HepG2 (cell line): ENCODE results near the gene PPP1R15A. TPM values are rescaled to one million over a fixed set of nuclear protein-coding genes. Genes with fewer than 3 reads are reported as not detected.

ENCODE experiments used
- ATF1 ChIP-seq: IDR thresholded peaks from 2 replicates; pipeline ENCODE4 v1.6.1; 2016; ENCODE audit warnings: mild to moderate bottlenecking, control low read depth
- CREB3 ChIP-seq: sonication (generic); formaldehyde crosslinking; IDR thresholded peaks from 2 replicates; pipeline ENCODE4 v1.5.0; 2020; ENCODE audit warnings: missing genetic modification reagents
- ELF1 ChIP-seq: sonication (generic); formaldehyde crosslinking; IDR thresholded peaks from 2 replicates; pipeline ENCODE4 v1.4.0; 2020; ENCODE audit warnings: missing genetic modification reagents
- FLYWCH1 ChIP-seq: sonication (generic); formaldehyde crosslinking; IDR thresholded peaks from 2 replicates; pipeline ENCODE4 v1.8.1; 2023; ENCODE audit warnings: mild to moderate bottlenecking, missing genetic modification reagents
- HBP1 ChIP-seq: IDR thresholded peaks from 2 replicates; pipeline ENCODE4 v1.6.1; 2016; ENCODE audit warnings: low read depth, control low read depth
- HIVEP1 ChIP-seq: sonication (generic); formaldehyde crosslinking; IDR thresholded peaks from 2 replicates; pipeline ENCODE4 v1.4.0; 2020; ENCODE audit warnings: mild to moderate bottlenecking, missing genetic modification reagents
- HMG20B ChIP-seq: conservative IDR thresholded peaks from 2 replicates; pipeline ENCODE4 v1.6.1; 2016; ENCODE audit warnings: missing genetic modification reagents, missing compliant biosample characterization
- KAT7 ChIP-seq: IDR thresholded peaks from 2 replicates; pipeline ENCODE4 v1.6.1; 2018; ENCODE audit warnings: borderline replicate concordance, missing compliant biosample characterization
- NONO ChIP-seq, 2 experiments: fragments of 450-650 bp in 1 of 2; sonication (generic) in 1 of 2; formaldehyde crosslinking in 1 of 2; IDR thresholded peaks in 1 of 2; conservative IDR thresholded peaks in 1 of 2; 2 replicates each; pipeline versions ENCODE4 v1.6.1 to v1.8.0; 2017 to 2022; ENCODE audit warnings: mild to moderate bottlenecking in 1 of 2, missing genetic modification reagents in 1 of 2, moderate library complexity in 1 of 2
- SCMH1 ChIP-seq: sonication (generic); formaldehyde crosslinking; IDR thresholded peaks from 2 replicates; pipeline ENCODE4 v1.9.0; 2021; ENCODE audit warnings: missing genetic modification reagents, mild to moderate bottlenecking, borderline replicate concordance
- SNAPC2 ChIP-seq: sonication (generic); formaldehyde crosslinking; IDR thresholded peaks from 2 replicates; pipeline ENCODE4 v1.8.1; 2022; ENCODE audit warnings: mild to moderate bottlenecking, missing genetic modification reagents
- TRIM22 ChIP-seq: fragments of 450-650 bp; IDR thresholded peaks from 2 replicates; pipeline ENCODE4 v1.6.1; 2017
- YY1 ChIP-seq: IDR thresholded peaks from 2 replicates; pipeline ENCODE4 v1.6.1; 2011; ENCODE audit warnings: low read length, low read depth, moderate library complexity, mild to moderate bottlenecking; ENCODE audit not compliant: insufficient read depth, insufficient replicate concordance
- ZBTB43 ChIP-seq: sonication (generic); formaldehyde crosslinking; conservative IDR thresholded peaks from 2 replicates; pipeline ENCODE4 v1.4.0; 2020; ENCODE audit warnings: missing genetic modification reagents
- ZMYM4 ChIP-seq: sonication (generic); formaldehyde crosslinking; IDR thresholded peaks from 2 replicates; pipeline ENCODE4 v1.8.1; 2023; ENCODE audit warnings: mild to moderate bottlenecking, missing genetic modification reagents
- ZNF234 ChIP-seq: sonication (generic); formaldehyde crosslinking; conservative IDR thresholded peaks from 2 replicates; pipeline ENCODE4 v1.5.1; 2020; ENCODE audit warnings: mild to moderate bottlenecking, missing genetic modification reagents
- ZNF317 ChIP-seq: sonication (generic); formaldehyde crosslinking; IDR thresholded peaks from 2 replicates; pipeline ENCODE4 v1.5.0; 2020; ENCODE audit warnings: mild to moderate bottlenecking, missing genetic modification reagents
- ZNF513 ChIP-seq: sonication (generic); formaldehyde crosslinking; conservative IDR thresholded peaks from 2 replicates; pipeline ENCODE4 v1.5.0; 2020; ENCODE audit warnings: missing genetic modification reagents
- ZNF558 ChIP-seq: sonication (generic); formaldehyde crosslinking; IDR thresholded peaks from 2 replicates; pipeline ENCODE4 v1.9.0; 2022; ENCODE audit warnings: mild to moderate bottlenecking, missing genetic modification reagents, borderline replicate concordance
- ZNF564 ChIP-seq: sonication (generic); formaldehyde crosslinking; IDR thresholded peaks from 2 replicates; pipeline ENCODE4 v1.8.1; 2023; ENCODE audit warnings: mild to moderate bottlenecking, missing genetic modification reagents
- ZNF605 ChIP-seq: sonication (generic); formaldehyde crosslinking; IDR thresholded peaks from 2 replicates; pipeline ENCODE4 v1.8.0; 2022; ENCODE audit warnings: mild to moderate bottlenecking, missing genetic modification reagents
- ZNF761 ChIP-seq: sonication (generic); formaldehyde crosslinking; conservative IDR thresholded peaks from 2 replicates; pipeline ENCODE4 v1.4.0; 2020; ENCODE audit warnings: mild to moderate bottlenecking, missing genetic modification reagents
- polyA plus RNA-seq, 8 experiments: library from polyadenylated mRNA; depleted of rRNA in 3 of 8; stranded (reverse) in 7 of 8; unstranded in 1 of 8; fragments of >200 nt; fragmentation: Illumina TruSeq in 4 of 8; extraction: Trizol in 4 of 8; gene quantifications; 2 replicates each; pipeline versions ENCODE4 v1.2.1 to v1.2.3, GENCODE V29; 2011 to 2016; ENCODE audit warnings: low read depth in 4 of 8, missing spikeins in 1 of 8, mixed read lengths in 1 of 8; ENCODE audit not compliant: insufficient read depth in 1 of 8
- total RNA-seq, 5 experiments: library from RNA; depleted of rRNA; stranded (reverse); fragments of >200 nt; fragmentation: Illumina TruSeq; extraction: Trizol; gene quantifications; 2 replicates each; pipeline ENCODE4 v1.2.3, GENCODE V29; 2016; ENCODE audit warnings: low read depth in 1 of 5

The PPP1R15A gene
- total and polyA plus RNA-seq, 2 of the 13 experiments (the other 11 are each of a cell fraction or from before 2014, with no cell fraction given) = 15.6 to 18.5 TPM

GRCh38 chr19:48872182-48872883 lies at the start of gene PPP1R15A (continued):
- peak; percentile 84 for TF ChIP-seq HIVEP1 (CRISPR knock-in tag)
- no peak for TF ChIP-seq ZNF558 (CRISPR knock-in tag)
- no peak for TF ChIP-seq HBP1 (CRISPR knock-in tag)
- TF ChIP-seq TRIM22 = no peak
- no peak for TF ChIP-seq HMG20B (CRISPR knock-in tag)
- no peak for TF ChIP-seq NONO (IDR thresholded peaks at IDR 0.05)
- TF ChIP-seq NONO (CRISPR knock-in tag; conservative IDR thresholded peaks at IDR 0.05) = peak; percentile 77; the same call in 1 of the 2 replicates
- no peak for TF ChIP-seq ZNF761 (CRISPR knock-in tag)
- 0 out of 2 replicates have a peak, but pooled peaks have one; percentile 52 for TF ChIP-seq ZNF564 (CRISPR knock-in tag)
- peak; percentile 92 for TF ChIP-seq ATF1 (CRISPR knock-in tag)
- peak; percentile 85 for TF ChIP-seq ZMYM4 (CRISPR knock-in tag)
- no peak for TF ChIP-seq FLYWCH1
- no peak; the same call in 1 of the 2 replicates for TF ChIP-seq ZNF605 (CRISPR knock-in tag)
- TF ChIP-seq SNAPC2 (CRISPR knock-in tag) = no peak
- TF ChIP-seq KAT7 (CRISPR knock-in tag) = 0 out of 2 replicates have a peak, but pooled peaks have one; percentile 37
- TF ChIP-seq ZNF234 (CRISPR knock-in tag) = no peak
- TF ChIP-seq ZNF317 (CRISPR knock-in tag) = peak; percentile 54; the same call in 1 of the 2 replicates
- peak; percentile 51; the same call in 1 of the 2 replicates for TF ChIP-seq ELF1
- peak; percentile 74 for TF ChIP-seq YY1
- TF ChIP-seq ZNF513 (CRISPR knock-in tag) = no peak
- no peak for TF ChIP-seq SCMH1 (CRISPR knock-in tag)
- TF ChIP-seq CREB3 (CRISPR knock-in tag) = no peak
- TF ChIP-seq ZBTB43 (CRISPR knock-in tag) = no peak
